PC-3 (cell line): ENCODE data around the gene NPRL2.

Source experiments
- CTCF ChIP-seq: fragments of 300-600 bp; sonication (generic); conservative IDR thresholded peaks from 2 replicates; pipeline ENCODE4 v1.5.1; 2017; ENCODE audit warnings: antibody characterized with exemption, low read depth, mild to moderate bottlenecking, low read length
- EZH2 ChIP-seq: fragments of 300-600 bp; sonication (generic); IDR thresholded peaks from one replicate; pipeline ENCODE4 v1.6.1; 2017; ENCODE audit warnings: antibody characterized with exemption, mild to moderate bottlenecking, low read length; ENCODE audit not compliant: unreplicated experiment
- EZH2phosphoT487 ChIP-seq: fragments of 300-600 bp; sonication (generic); IDR thresholded peaks from 2 replicates; pipeline ENCODE4 v1.6.1; 2018; ENCODE audit warnings: mild to moderate bottlenecking, antibody characterized with exemption, low read length, borderline replicate concordance

GRCh38 chr3:50389414-50389767, 38.8 kb upstream of the NPRL2 start:
- no peak for TF ChIP-seq EZH2phosphoT487
- no peak for TF ChIP-seq CTCF
- no peak for TF ChIP-seq EZH2
